HG03066 (cell line): Measurements from ENCODE around the gene ASAH2.
"Not testable (repeated sequence)": the region's sequence is repeated elsewhere in the genome, so short reads cannot be mapped to it uniquely, and the experiment has no call there.

Experiments used
- ATAC-seq: cut with Tn5 transposase; IDR thresholded peaks from one replicate; pipeline ENCODE4 v1.9.1; 2021; ENCODE audit warnings: low read depth; ENCODE audit not compliant: unreplicated experiment

The ASAH2 gene

DNA sequence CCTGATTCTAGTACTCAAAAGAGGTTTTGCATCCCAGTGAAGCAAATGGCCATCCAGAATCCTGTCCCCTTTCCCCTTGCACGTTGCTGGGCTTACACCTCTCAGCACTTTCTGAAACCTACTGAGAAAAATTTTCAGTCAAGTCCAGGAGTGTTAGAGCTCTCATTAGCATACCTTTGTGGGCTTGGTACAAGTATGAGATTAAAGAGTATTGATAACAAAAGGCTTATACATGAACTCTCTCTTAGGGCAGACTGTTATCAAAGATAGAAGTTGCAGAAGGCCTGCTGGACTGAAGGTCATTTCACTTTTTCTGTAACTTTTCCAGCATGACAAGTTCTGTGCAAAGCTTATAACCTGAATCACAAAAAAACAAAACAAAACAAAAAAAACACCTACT is at the start of gene ASAH2:
Gene ASAH2 (minus strand): TSS at position 123 of the 400 bp plus-strand sequence. CDS start 2,906 bp downstream, outside the sequence.
- no peak for ATAC-seq

DNA sequence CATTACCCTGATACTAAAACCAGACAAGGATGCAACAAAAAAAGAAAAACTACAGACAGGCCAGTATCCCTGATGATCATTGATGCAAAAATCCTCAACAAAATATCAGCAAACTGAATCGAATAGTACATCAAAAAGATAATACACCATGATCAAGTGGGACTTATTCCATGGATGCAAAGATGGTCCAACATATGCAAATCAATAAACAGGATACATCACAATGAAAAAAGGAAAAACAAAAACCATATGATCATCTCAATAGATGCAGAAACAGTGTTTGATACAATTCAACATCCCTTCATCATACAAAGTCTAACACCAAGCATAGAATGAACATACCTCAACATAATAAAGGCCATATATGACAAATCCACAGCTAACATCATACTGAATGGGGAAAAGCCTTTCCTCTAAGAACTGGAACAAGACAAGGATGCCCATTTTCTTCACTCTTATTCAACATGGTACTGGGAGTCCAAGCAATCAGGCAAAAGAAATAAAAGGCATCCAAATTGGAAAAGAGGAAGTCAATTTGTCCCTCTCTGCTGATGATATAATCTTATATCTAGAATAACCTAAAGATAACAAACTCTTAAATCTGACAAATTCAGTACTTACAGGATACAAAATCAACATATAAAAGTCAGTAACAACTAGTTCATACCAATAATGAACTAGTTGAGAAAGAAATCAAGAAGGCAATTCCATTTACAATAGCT is 48.8 kb upstream of the ASAH2 start:
- ATAC-seq: no peak

DNA sequence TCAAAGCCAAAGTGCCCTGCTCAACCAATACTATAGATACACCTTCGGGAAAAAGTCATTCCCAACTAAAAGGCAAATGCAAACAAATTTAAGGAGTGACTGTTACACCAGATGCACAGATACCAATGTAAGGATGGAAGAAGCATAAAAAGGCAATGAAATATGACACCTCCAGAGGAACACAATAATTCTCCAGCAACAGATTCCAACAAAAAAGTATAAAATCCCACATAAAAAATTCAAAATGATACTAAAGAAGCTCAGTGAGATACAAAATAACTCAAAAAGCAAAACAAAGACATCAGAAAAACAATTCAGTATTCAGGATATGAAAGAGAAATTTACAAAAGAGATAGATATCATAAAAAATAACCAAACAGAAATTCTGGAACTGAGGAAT is 44.1 kb upstream of the ASAH2 start:
- no peak for ATAC-seq

DNA sequence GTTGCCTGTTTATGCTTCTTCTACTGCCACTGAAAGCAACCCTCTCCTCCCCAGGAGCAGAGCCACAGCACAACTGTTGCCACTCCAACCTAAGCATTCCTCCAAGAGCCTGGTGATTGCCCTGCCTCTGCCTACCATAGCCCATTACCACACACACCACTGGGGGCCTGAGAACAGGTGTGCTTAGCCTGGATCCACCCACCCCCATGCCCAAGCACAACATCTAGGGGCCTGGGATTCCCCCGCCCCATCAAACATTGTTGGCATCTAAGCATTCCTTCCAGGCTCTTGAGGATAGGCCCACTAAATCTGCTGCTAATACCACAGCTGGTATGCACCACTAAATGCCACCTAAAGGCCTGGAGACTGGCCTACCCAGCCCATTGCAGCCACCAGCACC is 43.3 kb upstream of the ASAH2 start:
- no peak for ATAC-seq

DNA sequence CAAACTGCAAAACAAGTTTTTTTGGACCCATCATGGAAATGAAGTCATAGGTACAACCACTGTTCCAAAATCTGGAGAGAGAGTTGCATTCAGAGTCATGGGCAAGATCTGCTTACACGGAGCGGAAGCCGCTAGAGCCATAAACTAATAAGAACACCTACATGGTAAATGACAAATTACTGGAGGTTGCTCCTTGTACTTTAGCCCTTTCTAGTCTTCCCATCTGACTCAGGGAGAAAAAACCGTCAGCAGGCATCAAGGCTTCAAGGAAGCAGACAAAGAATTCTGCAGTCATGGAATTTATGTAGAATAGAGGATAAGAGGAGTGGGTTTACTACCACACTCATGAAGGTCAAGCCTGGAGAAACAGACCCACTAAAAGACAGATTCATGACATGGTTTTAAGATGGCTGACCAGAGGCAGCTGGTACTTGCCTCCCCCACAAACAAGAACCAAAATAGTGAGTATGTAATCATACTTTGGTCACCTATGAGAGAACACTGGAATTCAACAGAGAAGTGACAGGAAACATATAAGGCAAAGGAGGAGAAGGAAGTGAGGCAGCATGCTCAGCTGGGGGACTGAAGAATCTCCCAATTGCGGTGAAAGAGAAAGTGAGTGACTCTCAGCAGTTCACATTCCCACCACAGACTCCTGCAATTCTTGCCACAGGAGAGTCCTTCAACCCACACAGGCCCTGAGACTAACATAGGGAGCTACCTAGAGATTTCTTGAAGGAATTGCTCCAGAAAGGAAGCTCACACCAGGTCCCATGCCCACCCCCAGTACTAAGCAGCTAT is 42.4 kb upstream of the ASAH2 start:
- ATAC-seq: no peak

DNA sequence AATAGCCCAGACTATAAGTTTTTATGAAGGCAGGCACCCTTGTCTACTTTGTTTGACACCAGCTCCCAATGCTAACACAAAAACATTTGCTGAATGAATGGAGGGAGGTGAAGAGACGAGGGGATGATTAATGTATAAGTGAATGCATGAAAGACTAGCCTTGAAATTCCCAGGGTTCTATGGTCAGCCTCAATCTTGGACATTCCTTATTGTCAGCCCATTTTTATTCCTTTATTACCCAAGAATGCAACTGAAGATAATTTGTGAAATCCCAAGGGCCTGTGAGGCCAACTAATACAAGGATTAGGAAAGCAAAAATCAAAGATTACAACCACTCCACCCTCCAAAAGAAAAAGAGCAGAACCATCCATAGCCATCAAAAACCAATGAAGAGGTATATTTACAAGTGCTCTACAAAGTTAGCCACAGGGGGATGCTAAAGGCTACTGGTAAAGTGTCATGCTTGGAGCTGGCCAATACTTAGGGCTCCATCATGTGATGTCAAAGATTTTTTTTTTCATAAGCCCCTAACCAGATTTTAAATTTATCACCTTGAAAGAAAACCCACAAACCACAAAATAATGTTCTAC is 40.0 kb upstream of the ASAH2 start:
- no peak for ATAC-seq

DNA sequence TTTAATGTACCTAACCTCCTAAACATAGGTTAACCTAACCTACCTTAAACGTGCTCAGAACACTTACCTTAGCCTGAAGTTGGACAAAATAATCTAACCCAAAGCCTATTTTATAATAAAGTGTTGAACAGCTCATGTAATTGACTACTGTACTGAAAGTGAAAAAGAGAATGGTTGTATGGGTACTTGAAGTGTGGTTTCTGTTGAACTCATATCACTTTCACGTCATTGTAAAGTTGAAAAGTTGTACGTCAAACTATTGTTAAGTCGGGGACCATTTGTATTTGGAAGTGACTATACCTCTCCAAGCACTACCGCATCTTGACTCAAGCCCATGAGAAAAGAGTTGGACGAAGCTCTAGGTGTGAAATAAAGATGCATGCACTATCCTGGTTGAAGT is 37.9 kb upstream of the ASAH2 start:
- ATAC-seq: no peak

DNA sequence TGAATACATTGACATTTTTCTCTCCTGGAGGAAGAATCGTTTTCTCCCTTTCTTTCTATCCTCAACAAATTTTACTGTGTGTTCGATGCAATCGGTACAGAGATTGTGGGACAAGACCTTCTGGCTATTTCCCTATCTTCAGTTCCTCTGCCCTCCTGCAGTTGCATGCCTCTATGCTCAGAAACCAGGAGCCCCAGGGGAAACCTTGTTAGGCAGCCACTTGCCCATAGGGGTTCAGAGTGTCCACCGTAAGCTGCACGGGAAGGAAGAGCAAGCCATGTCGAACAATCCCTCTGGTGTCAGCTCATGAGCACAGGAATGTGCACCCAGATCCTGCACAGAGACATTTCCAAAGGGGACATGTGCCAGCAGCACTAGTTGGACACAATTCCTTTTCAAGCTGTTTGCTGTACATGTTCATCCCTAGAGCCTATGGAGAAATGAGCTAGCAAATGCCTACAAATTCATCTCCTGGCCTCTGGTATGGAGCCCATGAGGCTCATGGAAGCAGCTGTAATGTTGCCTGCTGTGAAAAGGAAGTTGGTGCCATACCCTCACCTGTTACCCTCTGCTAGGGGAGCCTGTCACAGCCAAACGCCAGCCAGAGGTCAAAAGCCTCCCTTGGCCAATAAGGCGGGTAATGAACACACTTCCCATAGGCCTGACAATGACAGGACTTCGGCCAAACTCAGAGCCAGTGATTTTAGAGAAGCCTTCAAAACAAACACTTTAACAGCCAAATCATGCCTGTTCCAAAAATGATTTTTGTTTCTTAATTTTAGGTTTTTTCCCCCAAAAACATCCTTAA is 35.9 kb upstream of the ASAH2 start:
- no peak for ATAC-seq

DNA sequence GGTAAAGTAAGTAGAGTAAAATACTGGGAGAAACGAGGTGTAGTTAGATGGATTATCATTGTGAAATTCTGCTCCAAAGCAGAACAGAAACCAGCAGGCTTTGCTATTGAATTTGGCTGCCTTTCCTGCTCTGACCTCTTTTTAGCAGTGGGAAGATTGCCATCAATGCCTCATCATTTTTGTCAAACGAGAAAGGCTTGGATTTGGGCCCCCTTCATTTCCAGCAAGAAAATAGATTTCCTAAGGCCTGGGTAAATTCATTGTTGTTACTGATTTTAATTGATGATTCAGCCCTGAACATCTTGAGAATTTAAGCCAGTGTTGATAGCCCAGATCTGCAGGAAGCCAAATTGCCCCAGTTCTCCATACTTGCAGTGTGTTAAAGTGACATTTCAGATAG is 35.2 kb upstream of the ASAH2 start:
- ATAC-seq: no peak

DNA sequence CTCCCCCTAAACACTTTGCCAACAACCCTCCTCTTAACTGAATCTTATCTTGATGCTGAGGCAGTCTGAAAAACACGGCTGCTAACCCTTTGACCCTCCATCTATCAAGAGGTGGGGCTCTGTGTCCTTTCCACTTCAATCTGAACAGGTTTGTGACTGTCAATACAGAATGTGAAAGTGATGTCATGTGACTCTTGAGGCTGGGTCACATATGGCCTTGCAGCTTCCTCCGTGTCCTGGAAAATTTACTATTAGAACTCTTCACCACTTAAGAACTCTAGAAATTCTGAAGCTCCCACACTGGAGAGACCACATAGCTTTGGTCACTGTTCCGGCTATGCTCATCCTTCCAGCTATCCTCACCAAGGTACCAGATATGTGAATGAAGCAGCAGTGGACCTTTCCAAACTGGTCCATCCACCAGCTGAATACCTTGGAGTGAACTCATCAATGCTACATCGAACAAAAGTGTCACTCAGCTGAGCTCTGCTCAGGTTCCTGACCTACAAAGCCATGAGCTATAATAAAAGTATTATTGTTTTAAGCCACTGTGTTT is 30.7 kb upstream of the ASAH2 start:
- ATAC-seq: no peak

DNA sequence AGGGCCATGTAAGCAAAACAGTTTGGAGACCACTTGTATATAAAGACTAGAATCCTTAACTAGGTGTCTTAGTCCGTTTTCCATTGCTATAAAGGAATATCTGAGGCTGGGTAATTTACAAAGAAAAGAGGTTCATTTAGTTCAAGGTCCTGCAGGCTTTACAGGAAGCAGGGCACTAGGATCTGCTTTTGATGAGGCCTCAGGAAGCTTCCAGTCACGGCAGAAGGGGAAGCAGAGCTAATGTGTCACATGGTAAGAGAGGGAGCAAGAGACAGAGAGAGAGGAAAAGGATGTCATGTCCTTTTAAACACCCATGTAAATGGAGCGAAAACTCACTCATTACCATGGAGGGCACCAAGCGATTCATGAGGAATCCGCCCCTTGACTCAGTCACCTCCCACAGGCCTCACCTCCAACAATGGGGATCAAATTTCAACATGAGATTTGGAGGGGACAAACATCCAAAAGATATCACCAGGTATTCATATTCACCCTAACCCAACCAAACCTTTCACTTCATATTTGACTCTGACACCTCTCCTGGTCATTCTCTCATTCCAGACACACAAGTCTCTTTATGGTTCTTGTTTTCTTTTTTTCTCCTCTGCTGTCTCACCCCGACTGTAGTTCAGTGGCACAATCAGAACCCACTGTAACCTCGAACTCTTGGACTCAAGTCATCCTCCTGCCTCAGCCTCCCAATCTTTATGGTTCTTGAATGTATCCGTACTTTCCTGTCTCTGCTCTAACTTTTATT is 30.1 kb upstream of the ASAH2 start:
- no peak for ATAC-seq

DNA sequence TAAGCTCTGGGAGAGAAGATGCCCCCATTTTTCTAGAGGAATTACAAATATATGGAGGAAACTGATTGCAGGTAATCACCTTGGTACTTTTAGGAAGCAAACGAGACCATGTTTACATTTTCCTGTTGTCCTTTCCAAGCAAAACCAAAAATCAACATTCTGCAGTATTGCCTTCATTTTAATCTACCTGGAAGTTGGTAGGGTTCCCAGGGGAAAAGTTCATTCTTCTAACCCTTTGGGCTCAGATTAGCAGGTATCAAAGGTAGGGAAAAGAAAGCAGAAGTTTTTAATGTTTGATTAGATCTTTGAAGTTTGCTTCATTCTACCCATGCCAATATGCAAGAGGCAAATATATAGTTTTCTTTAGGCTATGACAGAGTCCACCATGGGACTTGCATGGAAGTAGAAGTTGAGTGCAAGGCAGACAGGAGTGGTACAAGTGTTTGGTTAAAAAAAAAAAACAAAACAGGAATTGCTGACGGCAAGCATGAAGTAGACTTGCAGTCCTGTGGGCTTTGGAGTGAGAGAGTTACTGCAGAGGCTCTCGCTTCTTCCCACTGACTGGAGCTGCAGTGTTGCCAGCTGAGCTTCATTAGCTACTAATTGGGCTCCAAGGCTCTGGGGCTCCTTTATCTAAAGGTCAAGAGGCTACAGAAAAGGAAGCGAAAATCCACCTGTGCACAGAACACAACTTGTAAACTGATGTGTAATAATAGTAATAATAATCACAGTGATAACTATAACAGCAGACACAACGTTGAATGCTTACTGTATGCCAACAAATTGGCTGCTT is 28.9 kb upstream of the ASAH2 start:
- no peak for ATAC-seq

DNA sequence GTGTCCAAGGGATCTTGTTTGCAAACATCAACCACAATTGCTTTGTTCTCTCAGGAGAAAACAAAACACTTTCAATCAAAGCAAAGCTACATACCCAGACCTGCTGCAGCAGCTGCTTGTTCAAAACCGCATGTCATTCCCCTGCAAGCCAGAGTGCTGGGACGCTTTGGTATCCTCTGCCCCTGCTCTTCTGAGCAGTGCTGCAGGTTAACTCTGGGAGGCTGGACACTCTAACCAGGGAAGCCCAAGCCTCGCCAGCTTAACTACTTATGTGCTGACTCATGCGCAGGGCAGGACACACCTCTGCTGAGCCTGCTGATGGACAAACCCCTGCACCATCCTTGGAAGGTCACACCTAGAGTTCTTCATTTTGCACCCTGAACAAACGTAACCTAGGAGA is 28.2 kb upstream of the ASAH2 start:
- ATAC-seq: no peak

DNA sequence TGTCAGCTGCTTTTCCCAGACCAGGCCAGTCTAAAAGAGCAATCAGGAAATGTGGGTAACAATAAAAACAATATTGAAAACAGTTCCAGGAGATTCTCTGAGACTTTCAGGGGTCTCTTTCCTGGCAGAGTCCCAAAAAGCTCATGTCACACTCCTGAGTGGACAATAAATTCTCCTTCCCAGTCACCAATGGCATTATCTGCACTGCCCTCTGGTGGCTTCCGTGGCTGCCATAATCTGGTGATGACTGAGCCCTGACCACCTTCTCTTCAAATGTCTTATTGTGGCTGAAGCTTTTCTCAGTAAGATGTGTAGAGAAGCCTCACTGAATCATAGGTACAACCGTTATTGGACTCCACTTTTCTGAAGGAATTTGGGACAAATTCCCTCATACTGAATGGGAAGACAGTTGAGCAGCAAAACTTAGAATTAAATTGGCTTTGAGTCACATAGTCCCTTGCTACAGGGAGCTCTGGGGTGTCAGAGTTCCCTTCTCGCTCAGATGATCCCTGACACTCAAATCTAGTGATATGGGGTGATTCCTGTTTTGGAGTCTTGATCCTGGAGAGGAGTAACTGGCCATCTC is 24.4 kb upstream of the ASAH2 start:
- peak; percentile 63 for ATAC-seq

DNA sequence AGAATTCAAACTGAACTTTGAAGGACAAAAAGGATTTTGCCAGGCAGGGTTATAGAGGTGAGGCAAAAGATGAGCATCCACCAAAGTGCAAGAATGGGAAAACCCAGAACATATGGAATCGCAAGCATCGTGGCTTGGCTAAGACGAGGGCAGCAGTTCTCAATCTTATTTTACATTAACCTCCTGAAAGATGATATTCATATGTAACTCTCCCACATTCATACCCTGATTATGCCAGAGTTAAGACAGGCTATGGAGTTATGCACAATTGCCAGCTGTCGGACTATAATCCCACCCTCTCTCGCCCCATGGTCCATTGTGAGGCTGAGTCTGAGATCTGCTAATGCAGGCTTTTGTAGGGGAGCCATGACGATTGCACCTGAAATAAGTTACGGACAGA is 21.2 kb upstream of the ASAH2 start:
- no peak for ATAC-seq

DNA sequence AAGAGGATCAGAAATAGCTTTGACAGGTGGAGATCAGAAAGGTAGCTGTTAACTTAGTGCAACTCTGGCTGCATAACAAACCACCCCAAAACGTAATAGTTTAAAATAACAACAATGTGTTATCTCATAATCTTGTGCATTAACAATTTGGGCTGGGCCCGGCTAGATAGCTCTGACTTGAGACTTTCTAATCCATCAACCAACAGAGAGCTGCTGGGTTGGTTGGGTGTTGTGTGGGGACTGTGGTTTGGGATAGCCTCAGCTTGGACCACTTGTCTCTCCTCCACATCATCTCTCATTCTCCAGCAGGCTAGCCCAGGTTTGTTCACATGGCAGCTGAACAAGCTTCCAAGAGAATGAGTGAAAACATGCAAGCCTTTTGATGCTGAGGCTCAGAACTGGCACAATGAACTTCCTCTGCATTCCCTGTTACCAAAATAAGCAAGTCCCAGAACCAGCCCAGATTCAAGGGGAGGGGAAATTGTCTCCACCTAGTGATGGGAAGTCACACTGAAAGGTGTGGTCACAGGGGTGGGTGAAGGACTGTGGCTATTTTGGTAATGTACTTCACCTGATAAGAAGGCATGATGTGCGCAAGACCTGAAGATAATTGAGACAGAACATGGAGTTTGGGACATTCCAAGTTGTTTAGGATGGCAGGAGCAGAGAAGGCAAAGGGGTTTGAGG is 20.4 kb upstream of the ASAH2 start:
- ATAC-seq: no peak

DNA sequence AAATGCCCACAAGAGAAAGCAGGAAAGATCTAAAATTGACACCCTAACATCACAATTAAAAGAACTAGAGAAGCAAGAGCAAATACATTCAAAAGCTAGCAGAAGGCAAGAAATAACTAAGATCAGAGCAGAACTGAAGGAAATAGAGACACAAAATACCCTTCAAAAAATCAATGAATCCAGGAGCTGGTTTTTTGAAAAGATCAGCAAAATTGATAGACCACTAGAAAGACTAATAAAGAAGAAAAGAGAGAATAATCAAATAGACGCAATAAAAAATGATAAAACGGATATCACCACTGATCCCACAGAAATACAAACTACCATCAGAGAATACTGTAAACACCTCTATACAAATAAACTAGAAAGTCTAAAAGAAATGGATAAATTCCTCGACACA is 16.6 kb upstream of the ASAH2 start:
- ATAC-seq: not testable (repeated sequence)

DNA sequence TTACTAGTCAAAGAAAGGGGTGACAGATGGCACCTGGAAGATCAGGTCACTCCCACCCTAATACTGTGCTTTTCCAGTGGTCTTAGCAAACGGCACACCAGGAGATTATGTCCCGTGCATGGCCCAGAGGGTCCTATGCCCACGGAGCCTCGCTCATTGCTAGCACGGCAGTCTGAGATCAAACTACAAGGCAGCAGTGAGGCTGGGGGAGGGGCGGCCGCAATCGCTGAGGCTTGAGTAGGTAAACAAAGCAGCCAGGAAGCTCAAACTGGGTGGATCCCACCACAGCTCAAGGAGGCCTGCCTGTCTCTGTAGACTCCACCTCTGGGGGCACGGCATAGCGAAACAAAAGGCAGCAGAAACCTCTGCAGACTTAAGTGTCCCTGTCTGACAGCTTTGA is 11.3 kb upstream of the ASAH2 start:
- not testable (repeated sequence) for ATAC-seq
